ENCODE measurements around the gene CREB5. TPM values are rescaled to one million over a fixed set of nuclear protein-coding genes. Genes with fewer than 3 reads are reported as not detected.

CREB5 gene
- total RNA-seq, 4 donors from 2014 or later, result 16.8 to 22.4 (median 20.9) TPM

DNA sequence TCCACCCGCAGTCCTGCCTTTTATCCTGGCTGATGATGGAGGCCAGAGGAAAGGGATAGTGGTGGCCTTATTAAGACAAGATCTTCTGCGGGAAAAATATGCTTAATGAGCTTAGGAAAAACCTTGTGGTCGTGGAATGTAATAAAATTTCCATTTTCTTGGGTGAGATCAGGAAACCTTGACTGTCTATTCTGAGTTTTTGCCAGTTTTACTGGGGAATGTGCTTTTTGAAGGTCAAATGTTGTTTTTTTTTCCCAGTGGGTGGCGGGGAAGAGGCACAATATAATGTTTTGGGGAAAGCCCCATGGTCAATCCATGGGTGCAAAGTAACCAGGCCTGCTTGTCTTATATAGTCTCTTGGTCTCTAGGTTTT lies 118.5 kb downstream of the CREB5 start:
- Histone ChIP-seq H3K4me1 (peaks cover 0 to 59% (median 9%) of the 10 kb centered on the region in 4 donors), H3K36me3 (no peaks in the 10 kb centered on the region), H3K27me3 (no peaks in the 10 kb centered on the region), H3K9me3 (no peaks in the 10 kb centered on the region), H3K4me3 (no peak overlapping the region), H3K27ac (peak overlapping the region in 2 of 4 donors; percentile 61 to 70)
- no peak for TF ChIP-seq CTCF (IDR thresholded peaks at IDR 0.05)
- no peak for TF ChIP-seq EP300 (IDR thresholded peaks at IDR 0.05)
- no peak for TF ChIP-seq POLR2A (IDR thresholded peaks at IDR 0.05)
- DNase-seq (ENCODE audit: low spot score in 2 of 2), result no peak
- 9 to 19% methylated on average over 4 of the region's 4 CpGs for WGBS, 2 donors

GRCh38 chr7:28531291-28531690 lies 119.0 kb downstream of the CREB5 start:
- no peaks in the 10 kb centered on the region for H3K36me3 ChIP-seq
- no peak overlapping the region for H3K4me3 ChIP-seq
- H3K4me1 ChIP-seq, result peaks cover 0 to 58% (median 9%) of the 10 kb centered on the region in 4 donors
- no peaks in the 10 kb centered on the region for H3K9me3 ChIP-seq
- no peaks in the 10 kb centered on the region for H3K27me3 ChIP-seq
- TF ChIP-seq POLR2A (IDR thresholded peaks at IDR 0.05) (no peak), EP300 (IDR thresholded peaks at IDR 0.05) (no peak), CTCF (IDR thresholded peaks at IDR 0.05) (no peak)
- no peak for DNase-seq (ENCODE audit: low spot score in 2 of 2)
- 79 to 86% methylated on average over 3 of the region's 3 CpGs for whole genome bisulfite sequencing, 2 donors
- peak overlapping the region in 2 of 4 donors; percentile 61 to 70 for H3K27ac ChIP-seq

- Histone ChIP-seq H3K4me3 (no peak overlapping the region), H3K36me3 (no peaks in the 10 kb centered on the region), H3K27me3 (no peaks in the 10 kb centered on the region), H3K4me1 (peaks cover 0 to 54% (median 9%) of the 10 kb centered on the region in 4 donors), H3K27ac (no peak overlapping the region), H3K9me3 (no peaks in the 10 kb centered on the region)
- no peak for TF ChIP-seq POLR2A (IDR thresholded peaks at IDR 0.05)
- TF ChIP-seq EP300 (IDR thresholded peaks at IDR 0.05), result no peak
- no peak for TF ChIP-seq CTCF (IDR thresholded peaks at IDR 0.05)
- no peak for DNase-seq (ENCODE audit: low spot score in 2 of 2)
- WGBS, 2 donors, result 86 to 88% methylated on average over 7 of the region's 7 CpGs
Observed at GRCh38 chr7:28532181-28532580, 119.9 kb downstream of the CREB5 start.

DNA sequence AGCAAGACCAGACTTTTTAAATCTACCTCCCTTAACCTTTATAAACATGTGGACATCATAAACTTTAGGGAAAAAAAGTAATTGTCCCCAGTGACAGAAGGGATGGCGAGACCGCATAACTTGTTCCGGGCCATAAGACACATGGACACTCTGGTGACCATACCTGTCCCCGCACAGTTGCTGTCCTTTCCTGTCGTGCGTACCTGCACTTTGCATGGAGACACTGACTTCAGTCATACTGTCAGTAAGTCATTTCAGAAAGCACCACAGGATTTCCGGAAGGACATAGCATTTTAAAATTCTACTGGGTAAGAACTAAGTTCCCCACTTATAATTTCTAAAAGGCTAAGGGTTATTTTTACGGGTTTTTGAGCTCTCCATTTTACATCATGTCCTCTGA lies 120.9 kb downstream of the CREB5 start:
- H3K36me3 ChIP-seq, result no peaks in the 10 kb centered on the region
- no peak for DNase-seq (ENCODE audit: low spot score in 2 of 2)
- H3K27me3 ChIP-seq, result no peaks in the 10 kb centered on the region
- WGBS, 2 donors, result 82 to 89% methylated on average over 8 of the region's 8 CpGs
- H3K9me3 ChIP-seq, result no peaks in the 10 kb centered on the region
- peaks cover 0 to 54% (median 9%) of the 10 kb centered on the region in 4 donors for H3K4me1 ChIP-seq
- H3K4me3 ChIP-seq, result no peak overlapping the region
- TF ChIP-seq EP300 (IDR thresholded peaks at IDR 0.05) (no peak), CTCF (IDR thresholded peaks at IDR 0.05) (no peak), POLR2A (IDR thresholded peaks at IDR 0.05) (no peak)
- H3K27ac ChIP-seq, result peak overlapping the region in 2 of 4 donors; percentile 37 to 67

- Histone ChIP-seq H3K9me3 (no peaks in the 10 kb centered on the region), H3K4me1 (peaks cover 0 to 52% (median 9%) of the 10 kb centered on the region in 4 donors), H3K36me3 (no peaks in the 10 kb centered on the region), H3K4me3 (no peak overlapping the region), H3K27ac (peak overlapping the region in 2 of 4 donors; percentile 37 to 67), H3K27me3 (no peaks in the 10 kb centered on the region)
- TF ChIP-seq POLR2A (IDR thresholded peaks at IDR 0.05) (no peak), CTCF (IDR thresholded peaks at IDR 0.05) (no peak), EP300 (IDR thresholded peaks at IDR 0.05) (peak in 1 of 2 donors; percentile 52)
- 8 to 12% methylated on average over 6 of the region's 6 CpGs for WGBS, 2 donors
- peak; percentile 30 to 83 for DNase-seq (ENCODE audit: low spot score in 2 of 2)
Observed at GRCh38 chr7:28533731-28534531, 121.6 kb downstream of the CREB5 start.
